HG02642 (cell line): ENCODE results near the gene GOLGA6A.
"Not testable (repeated sequence)": the region's sequence is repeated elsewhere in the genome, so short reads cannot be mapped to it uniquely, and the experiment has no call there.

Experiments
- ATAC-seq: cut with Tn5 transposase; IDR thresholded peaks from one replicate; pipeline ENCODE4 v1.9.1; 2021; ENCODE audit warnings: mild to moderate bottlenecking; ENCODE audit not compliant: unreplicated experiment, poor library complexity

Gene GOLGA6A, protein sequence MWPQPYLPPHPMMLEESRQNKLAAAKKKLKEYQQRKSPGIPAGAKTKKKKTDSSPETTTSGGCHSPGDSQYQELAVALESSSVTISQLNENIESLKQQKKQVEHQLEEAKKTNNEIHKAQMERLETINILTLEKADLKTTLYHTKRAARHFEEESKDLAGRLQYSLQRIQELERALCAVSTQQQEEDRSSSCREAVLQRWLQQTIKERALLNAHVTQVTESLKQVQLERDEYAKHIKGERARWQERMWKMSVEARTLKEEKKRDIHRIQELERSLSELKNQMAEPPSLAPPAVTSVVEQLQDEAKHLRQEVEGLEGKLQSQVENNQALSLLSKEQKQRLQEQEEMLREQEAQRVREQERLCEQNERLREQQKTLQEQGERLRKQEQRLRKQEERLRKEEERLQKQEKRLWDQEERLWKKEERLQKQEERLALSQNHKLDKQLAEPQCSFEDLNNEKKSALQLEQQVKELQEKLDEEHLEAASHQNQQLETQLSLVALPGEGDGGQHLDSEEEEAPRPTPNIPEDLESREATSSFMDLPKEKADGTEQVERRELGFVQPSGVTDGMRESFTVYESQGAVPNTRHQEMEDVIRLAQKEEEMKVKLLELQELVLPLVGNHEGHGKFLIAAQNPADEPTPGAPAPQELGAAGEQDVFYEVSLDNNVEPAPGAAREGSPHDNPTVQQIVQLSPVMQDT

DNA sequence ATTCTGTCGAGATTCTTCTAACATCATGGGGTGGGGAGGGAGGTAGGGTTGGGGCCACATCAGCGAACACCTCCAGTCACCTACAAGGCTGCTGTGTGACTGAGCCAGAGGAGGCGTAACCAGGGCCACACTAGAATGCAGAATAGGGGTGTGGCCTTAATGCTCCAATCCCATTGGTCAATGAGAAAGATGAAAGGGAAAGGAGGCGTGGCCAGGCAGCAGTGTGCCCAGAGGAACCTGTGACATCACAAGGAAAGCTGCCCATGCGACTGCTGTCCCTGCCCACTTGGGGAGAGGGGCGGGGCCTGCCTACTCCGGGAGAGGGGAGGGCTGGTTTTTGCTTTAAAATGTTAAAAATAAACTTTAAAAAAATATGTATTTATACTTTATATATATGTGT lies at the start of gene GOLGA6A:
TSS of gene GOLGA6A (minus strand) at position 101 of the 400 bp plus-strand sequence. CDS start at position 60, 41 bp downstream.
- ATAC-seq: not testable (repeated sequence)

DNA sequence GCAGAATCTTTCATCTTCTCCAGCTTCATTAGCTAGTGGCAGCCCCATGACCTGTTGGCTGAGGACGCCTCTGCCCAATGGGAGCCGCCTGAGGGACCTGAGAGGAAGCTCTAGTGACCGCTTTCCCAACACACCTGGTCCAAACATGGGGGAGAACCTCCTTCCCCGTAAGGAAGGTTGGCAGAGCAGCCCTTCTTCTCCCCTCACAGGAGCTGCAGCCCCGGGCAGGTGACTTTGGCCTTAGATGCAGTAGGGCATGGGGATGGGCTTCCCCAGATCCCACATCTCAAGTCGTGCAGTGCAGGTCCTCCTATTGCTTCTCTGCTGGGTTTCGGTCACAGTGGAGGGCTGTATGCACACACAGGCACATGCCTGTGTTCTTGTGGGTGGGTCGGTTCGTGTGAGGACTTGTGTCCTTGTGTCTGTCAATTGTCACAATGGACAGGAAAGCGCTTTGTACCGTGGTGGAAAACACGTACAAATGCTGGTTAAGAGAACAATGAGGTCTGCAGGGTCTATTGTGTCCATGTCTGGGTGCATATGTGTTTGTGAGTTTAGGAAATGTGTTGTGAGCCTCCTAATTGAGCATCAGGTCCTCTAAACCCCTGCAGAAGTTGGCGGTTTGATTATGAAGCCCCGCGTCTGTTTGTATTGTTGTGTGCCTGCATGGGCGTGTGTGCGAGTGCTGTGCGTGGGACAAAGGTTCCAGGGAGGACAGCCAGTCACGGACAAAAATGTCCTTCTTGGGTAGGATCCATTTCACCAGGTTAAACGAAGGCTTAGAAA lies 49.5 kb upstream of the GOLGA6A start:
- ATAC-seq: no peak

DNA sequence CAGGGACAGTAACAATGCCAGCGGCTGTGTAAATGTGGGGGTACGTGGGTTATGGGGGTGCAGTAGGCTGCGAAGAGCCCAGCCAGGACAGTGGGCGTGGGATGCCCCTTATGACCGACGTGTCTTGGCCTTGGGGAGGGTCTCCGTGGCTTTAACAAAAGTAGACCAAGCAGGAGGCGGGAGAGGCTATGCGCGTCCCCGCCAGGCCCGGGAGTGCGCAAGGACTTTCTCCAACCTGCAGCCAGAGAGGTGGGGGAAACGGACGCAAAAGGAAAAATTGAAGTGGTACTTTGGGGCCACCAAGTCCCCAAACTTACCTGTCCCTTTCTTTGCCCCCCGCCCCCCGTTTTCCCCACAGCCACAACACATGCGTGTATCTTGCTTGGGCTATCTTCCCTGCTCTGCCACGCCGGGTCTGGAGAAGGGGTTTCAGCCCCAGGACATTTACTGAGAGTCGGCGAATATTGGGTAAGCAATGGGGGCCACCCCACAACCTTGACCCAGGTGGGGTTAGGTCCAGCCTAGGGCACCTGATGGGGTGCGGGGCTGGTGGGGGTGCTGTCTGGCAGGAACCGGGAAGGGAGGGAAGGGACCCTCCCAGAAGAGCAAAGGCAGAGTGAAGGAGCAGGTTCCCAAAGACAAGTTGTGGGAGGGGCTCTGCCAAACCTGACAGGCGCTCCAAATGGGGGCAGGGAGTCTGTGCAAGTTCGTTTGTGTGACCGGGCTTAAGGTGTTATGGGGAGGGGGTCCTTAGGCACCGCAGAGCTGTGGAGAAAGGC lies 48.7 kb upstream of the GOLGA6A start:
- no peak for ATAC-seq

DNA sequence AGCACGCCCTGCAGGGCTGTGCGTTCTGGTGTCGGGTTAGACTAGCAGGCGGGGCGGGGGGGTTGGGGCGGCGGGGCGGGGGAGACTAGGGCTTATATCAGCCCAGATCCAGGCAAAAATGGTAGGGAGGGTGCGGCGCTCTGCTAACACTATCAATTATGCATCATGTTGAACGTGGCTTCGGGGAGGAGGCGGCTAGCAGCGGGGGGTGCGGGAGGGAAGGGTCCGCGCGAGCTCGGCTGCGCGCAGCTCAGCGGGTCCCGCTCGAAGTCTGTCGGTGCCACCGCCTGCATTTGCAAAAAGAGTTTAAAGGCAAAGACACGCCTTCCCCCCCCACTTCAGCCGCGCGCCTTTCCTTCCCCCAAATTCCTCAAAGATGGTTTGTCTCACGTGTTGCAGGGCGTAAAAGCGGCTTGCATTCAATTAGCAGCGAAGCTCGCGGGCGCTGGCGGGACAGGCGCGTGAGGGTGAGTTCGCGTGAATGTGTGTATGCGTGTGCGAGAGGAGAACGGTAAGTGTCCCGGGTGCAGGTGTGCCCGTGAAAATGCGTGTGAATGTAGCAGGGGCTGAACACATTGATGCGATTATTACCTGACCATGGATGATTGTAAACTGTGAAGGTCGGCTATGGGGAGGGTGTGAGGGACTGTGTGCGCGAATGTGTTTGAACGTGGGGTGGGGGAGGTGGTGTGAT lies 48.0 kb upstream of the GOLGA6A start, which contains the start of gene ISLR2:
TSS of gene ISLR2 (plus strand) at position 432 of the 694 bp plus-strand sequence. CDS start 2,169 bp downstream, outside the sequence.
- ATAC-seq: no peak

DNA sequence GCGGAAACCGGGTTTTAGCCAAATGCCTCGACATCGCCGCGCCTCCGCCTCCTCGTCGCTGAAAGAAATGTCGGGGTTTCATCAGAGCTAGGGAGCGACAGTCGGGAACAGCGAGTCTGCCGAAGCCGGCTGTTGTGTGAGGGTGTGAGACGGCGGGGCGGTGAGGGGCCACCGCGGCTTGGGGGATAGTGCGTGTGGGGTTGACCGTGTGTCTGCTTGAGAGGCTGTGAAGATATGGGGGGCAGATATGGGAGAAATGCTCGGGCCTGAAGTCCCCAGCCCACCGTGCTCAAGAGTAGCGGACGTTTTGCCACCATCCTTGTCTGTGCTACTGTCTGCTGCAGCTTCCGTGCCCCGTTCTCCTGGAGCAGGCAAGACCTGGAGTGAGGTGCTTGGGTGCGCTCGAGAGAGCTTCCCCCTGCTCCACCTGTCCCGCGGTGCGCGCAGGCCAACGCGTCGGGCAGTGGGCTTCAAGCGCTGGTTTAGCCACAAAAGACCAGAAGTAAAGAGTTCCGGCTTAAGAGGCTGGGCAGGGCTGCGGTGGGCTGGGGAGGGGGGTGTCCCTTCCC lies 47.3 kb upstream of the GOLGA6A start:
- ATAC-seq: no peak

DNA sequence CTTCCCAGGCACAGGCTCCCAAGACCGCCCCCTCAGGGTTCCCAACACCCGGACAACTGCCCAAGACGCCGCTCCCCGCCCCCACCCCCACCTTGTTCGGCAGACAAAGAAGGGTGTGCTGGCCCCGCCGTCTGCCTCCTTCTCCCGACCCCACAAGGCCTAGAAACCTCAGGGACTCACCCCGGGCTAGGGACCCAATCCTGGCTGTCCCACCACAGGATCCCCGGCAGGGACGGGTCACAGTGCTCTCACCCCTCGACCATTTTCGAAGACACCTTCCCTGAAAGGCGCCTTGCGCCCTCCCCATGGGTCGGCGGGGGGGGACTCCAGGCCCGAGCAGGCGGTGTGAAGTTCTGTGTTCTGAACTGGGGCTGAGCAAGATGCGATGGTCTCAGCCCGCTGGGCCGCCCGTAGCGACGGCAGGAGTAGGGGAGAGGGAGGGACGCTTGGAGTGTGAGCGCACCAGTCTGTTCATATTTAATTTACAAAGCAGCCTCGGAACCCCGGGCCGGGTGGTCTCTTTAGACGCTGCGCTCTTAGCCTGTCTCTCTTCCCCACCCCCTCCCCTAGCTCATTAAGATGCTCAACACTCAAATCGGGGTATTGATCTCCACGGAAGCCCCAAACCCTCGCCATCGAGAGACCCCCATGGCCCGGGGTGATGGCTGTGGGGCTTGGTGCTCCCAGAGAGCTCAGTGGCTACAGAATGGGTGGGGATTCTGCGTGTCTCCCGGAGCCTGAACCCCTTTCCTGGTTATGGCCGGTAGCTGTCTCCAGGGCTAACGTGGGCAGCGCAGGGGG lies 46.6 kb upstream of the GOLGA6A start:
- ATAC-seq: no peak

DNA sequence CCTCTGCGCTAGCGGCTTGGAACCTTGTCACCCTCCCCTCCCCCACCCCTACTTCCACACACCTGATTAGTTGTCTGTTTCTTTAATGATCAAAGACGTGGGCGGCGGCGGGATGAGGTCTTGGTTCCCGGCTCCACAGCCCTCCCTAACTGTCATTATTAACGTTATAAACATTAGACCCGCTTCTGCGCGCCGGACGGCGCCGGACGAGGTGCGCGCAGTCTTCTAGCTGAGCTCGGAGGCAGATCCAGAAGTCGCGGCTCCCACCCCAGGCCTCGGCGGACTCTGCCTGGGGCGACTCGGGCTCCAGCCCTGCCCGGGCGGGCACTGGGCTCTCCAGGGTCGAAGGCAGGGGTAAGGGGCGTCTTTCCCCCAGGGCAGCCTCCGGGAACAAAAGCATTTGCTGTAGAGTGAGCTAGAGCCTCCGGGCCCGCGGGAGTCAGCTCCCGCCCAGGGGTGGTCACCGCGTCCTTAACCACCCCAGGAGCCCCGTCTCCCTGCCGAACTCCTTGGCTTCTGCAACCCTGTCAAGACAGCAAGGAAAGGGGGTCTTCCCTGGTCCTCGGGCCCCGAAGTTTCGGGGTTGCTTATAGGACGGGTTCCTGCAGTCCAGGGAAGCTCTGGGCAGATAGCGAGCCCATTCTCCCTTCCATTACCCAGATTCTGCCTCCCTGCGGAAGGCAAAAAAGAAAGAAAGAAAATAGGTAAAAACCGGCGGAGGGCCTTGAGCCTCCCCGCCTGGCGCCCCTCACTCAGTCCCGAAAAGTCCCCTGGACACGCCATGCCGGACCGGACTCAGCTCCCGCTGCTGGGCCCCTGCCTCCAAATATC lies 45.8 kb upstream of the GOLGA6A start:
- ATAC-seq: no peak

DNA sequence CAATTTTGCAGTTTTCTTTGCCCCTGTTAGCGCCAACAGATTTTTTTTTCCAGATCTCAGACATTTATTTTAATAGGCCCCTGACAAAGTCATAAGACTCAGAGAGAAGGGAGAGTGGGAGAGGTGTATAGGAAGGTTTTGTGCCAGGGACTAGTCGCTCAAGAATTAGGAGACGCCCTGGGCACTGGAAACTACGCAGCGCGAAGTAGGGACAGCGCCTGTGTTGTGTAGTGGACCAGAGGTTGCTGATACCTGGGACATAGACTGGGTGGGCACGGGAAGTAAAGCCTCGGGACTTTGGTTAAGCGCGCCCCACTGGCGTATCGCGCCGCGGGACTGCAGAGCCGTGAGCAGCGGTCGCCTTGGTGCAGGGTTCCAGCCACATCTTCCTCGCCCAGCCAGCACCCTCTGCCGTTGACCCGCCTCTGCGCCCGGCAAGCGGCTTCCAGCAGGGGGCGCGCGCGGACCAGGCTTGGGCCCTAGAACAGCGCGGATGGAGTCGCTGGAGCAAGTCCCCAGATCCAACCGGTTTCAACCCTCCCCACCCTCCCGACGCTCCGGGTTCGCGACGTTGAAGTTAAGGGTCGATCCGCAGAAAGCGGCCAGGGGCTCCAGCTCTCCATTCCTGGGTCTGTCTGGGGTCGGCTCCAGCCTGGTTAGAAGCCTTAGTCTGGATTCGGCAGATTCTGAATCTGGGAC lies 45.1 kb upstream of the GOLGA6A start:
- ATAC-seq: no peak

DNA sequence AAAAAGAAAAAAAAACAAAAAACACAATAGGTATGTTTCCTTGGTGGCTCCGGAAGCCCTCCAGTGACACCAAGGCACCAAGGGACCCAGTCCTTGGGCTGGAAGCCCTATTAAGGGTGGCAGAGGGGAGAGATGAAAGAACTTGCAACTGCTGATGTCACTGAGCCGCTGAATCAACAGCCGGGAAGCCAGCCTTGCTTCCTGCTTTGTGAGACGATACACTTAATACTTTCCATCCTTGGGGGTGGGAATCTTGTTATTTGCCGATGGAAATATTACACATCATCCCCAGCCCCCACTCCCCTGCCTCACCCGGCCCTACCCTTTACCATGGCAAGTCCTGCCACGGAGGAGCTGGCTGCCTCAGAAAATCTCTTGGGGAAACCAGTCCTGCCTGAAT lies 42.4 kb upstream of the GOLGA6A start:
- no peak for ATAC-seq

DNA sequence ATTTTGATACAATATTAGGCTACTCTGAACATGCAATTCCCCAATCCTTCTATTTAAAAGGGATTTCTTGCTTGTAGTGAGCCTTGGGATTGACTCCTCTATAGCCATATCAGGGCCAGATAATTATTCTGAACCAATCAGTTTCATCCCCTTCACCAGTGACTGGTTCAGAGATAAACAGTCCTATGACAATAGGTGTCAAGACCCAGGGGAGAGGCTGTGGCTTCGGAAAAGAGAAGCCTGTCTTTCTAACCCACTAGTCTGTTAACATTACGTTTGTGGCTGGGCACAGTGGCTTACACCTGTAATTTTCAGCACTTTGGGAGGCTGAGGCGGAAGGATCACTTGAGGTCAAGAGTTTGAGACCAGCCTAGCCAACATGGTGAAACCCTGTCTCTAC lies 41.8 kb upstream of the GOLGA6A start:
- no peak for ATAC-seq

DNA sequence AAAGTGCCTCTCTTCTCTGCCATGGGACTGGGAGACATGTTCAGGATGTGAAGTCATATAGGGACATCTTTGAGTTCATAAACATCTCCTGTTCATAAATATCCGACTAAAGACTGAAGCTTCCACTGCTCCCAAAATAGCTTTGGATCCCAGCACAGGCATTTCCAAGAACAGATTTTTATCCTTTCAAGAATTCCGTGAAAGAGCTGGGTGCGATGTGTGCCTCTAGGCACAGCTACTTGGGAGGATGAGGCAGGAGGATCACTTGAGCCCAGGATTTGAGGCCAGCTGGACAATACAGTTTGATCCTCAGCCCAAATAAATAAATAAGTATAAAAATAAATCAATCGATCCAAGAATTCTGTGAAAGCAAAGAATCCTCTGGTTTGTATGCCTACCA lies 41.3 kb upstream of the GOLGA6A start:
- no peak for ATAC-seq

DNA sequence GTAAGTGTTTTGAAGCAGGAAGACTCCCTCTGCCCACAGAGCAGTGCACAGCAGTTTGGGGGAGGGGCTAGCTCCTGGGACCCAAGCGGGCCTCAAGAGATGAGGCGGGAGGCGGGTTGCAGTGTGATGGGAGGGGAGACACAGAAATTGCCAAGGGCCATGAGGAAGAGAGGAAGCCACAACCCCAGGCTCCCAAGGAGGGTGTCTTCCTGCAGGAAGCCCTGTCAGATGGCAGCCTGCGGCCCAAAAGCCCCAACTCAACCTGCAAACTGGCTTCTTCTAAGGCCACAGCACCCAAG lies 40.7 kb upstream of the GOLGA6A start:
- ATAC-seq: no peak

DNA sequence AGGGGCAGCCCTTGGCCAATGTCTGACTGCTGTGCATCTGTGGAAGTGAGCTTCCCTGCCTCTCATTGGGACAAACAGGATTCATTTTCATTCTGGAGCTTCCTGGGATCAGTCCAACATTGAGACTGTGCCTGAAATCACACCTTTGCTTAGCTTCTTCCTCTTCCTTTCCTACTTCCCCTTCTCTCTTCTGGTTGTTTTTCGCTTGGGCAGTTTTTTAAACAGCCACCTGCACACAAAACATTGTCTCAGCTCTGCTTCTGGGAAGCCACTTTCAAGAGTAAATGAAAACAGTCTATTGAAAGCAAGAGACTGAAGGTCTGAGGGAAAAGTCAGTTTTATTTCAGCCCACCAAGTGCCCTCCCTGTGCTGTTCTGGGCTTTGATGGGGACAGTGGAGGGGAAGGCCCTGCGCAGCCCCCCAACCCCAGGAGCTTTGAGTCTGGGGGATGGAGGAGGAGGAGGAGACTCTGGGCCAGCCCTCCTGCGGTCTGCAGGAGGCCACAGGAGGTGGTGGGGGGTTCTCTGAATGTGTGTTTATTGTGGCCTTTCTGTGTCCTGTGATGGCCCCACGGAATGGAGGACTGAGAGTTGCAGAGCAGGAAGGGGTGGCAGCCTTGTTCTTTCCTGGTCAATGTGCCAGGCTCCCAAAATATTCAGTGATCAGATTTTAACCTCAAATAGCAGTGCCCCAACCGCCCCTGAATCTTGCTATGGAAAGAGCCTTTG lies 40.2 kb upstream of the GOLGA6A start:
- no peak for ATAC-seq

DNA sequence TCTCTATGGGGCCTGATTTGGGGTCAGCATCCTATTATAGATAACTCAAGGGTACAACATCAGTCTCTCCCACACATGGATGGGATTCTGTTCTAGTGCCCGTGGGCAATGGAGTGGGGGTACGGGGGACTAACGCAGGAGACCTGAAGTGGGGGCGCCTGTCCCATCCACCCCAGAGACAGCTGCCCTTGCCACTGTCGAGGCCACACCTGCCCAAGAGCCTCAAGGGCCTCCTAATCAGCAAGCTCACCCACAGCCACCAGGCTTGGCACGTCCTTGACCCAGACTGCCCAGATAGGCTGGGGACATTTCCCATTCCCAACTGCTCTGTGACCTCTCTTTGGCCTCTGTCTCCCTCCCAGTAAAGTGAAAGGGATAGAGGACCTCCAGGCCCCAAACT lies 39.5 kb upstream of the GOLGA6A start:
- no peak for ATAC-seq

DNA sequence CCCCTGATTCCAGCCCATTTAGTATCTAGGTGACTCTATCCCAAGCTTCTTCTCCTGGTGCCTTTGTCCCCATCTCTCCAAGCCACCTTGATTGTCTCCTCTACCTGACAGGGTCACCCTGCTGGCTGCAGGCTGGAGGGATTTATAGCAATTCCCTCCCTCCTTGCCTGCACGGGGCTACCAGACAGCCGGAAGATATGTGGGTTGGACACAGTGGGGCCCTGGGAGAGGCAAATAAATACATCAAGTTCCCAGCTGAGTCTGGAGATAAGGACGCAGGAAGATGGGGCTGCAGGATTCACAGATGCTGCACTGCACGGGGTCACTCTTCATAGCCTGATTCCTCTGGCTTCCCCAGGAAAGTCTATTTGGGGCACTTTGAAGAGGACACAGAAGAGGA lies 38.7 kb upstream of the GOLGA6A start:
- ATAC-seq: no peak

DNA sequence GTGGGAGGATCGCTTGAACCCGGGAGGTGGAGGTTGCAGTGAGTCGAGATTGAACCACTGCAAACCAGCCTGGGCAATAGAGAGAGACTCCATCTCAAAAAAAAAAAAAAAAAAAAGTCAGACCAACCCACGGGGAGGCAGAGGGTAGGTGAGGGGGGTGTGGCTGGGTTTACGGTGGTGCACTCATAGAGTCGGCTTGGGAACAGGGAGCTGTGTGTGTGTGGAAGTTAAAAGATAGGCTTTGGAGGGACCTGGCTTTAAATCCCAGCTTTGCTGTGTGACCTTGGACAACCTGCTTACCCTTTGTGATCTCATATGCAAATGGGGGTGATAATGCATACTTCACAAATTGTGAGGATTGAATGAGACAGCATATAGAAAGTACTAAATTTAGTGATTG lies 38.1 kb upstream of the GOLGA6A start:
- no peak for ATAC-seq

DNA sequence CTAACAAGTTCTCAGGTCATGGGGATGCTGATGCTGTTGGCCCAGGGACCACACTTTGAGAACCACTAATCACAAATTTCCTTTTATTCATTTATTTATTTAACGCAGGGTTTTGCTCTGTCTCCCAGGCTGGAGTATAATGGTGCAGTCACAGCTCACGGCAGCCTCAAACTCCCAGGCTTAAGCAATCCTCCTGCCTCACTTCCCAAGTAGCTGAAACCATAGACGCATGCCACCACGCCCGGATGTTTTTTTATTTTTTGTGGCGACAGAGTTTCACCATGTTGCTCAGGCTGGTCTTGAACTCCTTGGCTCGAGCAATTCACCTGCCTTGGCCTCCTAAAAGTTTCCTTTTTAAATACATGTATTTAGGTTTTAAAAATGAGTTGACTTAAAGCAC lies 27.4 kb upstream of the GOLGA6A start:
- ATAC-seq: no peak
